NOMO-1 (cell line): ENCODE measurements around the gene NUP214.
"Not testable (repeated sequence)": the region's sequence is repeated elsewhere in the genome, so short reads cannot be mapped to it uniquely, and the experiment has no call there.

Source experiments
- DNase-seq, 2 experiments: peaks; one replicate each; lab custom pipeline; 2025; ENCODE audit not compliant: unreplicated experiment in 2 of 2; lab: John Stamatoyannopoulos, UW

NUP214 gene

GRCh38 chr9:131158673-131159072, 33.3 kb downstream of the NUP214 start:
- DNase-seq = not testable (repeated sequence)

GRCh38 chr9:131160416-131161112, 35.2 kb downstream of the NUP214 start:
- no peak for DNase-seq

- no peak for DNase-seq
Observed at GRCh38 chr9:131161585-131161984, 36.2 kb downstream of the NUP214 start.

GRCh38 chr9:131162886-131163285, 37.5 kb downstream of the NUP214 start:
- no peak for DNase-seq

GRCh38 chr9:131165523-131165922, 40.1 kb downstream of the NUP214 start:
- no peak for DNase-seq

- no peak for DNase-seq
Observed at GRCh38 chr9:131167146-131167692, 41.8 kb downstream of the NUP214 start.

GRCh38 chr9:131167936-131168335, 42.5 kb downstream of the NUP214 start:
- no peak for DNase-seq

- no peak for DNase-seq
Observed at GRCh38 chr9:131169563-131170240, 44.3 kb downstream of the NUP214 start.

GRCh38 chr9:131173995-131174394, 48.6 kb downstream of the NUP214 start:
- no peak for DNase-seq

- no peak for DNase-seq
Observed at GRCh38 chr9:131174681-131175239, 49.4 kb downstream of the NUP214 start.

GRCh38 chr9:131177898-131178297, 52.5 kb downstream of the NUP214 start:
- DNase-seq = no peak

GRCh38 chr9:131178382-131178781, 53.0 kb downstream of the NUP214 start:
- DNase-seq = peak; percentile 28 to 68

GRCh38 chr9:131178926-131179325, 53.5 kb downstream of the NUP214 start:
- no peak for DNase-seq

GRCh38 chr9:131179561-131180219, 54.3 kb downstream of the NUP214 start:
- DNase-seq = peak in 1 of 2 experiments; percentile 77

GRCh38 chr9:131180454-131180853, 55.1 kb downstream of the NUP214 start:
- DNase-seq = no peak

- DNase-seq = no peak
Observed at GRCh38 chr9:131181091-131181681, 55.8 kb downstream of the NUP214 start.

- DNase-seq = no peak
Observed at GRCh38 chr9:131185924-131186323, 60.5 kb downstream of the NUP214 start.

- DNase-seq = no peak
Observed at GRCh38 chr9:131186622-131187021, 61.2 kb downstream of the NUP214 start.

GRCh38 chr9:131187957-131188356, 62.6 kb downstream of the NUP214 start:
- no peak for DNase-seq

GRCh38 chr9:131188976-131189375, 63.6 kb downstream of the NUP214 start:
- no peak for DNase-seq

- no peak for DNase-seq
Observed at GRCh38 chr9:131190191-131190590, 64.8 kb downstream of the NUP214 start.
